GM19438 (cell line): ENCODE measurements around the gene ENDOV.

Experiments used
- ATAC-seq: cut with Tn5 transposase; IDR thresholded peaks from one replicate; pipeline ENCODE4 v1.9.1; 2021; ENCODE audit warnings: low read depth; ENCODE audit not compliant: unreplicated experiment

ENDOV gene

GRCh38 chr17:80445726-80446110 lies 30.8 kb downstream of the ENDOV start:
- ATAC-seq = no peak

- ATAC-seq = no peak
These were observed 31.9 kb downstream of the ENDOV start for GRCh38 chr17:80446645-80447405.

GRCh38 chr17:80447790-80448189 lies 32.8 kb downstream of the ENDOV start:
- ATAC-seq = no peak

DNA sequence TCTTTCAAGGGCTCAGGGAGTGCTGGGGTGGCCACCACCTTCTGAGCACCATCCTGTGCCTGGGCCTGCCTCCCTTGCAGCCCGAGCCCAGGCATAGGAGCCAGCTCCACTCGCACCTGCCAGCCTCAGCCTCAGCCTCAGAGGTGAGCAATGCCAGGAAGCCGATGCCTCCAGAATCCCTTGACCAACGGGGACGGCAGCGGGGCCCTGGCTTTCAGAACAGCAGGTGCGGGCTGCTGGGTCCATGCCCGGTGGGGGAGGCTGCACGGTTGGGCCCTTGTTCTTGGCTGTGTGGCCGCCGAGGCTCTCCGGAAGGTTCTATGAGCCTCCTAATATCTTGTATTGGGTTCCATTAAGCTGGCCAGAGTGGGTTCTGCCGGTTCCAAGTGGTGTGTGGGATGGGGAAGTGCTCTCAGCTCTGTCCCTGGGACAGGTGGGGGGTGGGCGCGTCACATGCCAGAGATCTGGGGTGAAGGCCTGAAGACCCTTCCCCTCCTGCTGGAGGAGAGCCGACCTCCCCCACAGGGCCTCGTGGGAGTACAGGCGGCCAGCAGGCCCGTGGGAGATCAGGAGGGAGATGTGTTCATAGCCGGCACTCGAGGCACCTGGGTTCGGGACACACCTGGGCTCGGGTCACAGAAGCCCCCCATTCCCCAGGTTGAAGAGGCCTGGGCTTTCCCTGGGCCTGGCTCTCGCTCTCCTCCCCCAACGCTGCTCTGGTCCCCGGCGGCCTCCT lies 34.4 kb downstream of the ENDOV start:
- no peak for ATAC-seq

DNA sequence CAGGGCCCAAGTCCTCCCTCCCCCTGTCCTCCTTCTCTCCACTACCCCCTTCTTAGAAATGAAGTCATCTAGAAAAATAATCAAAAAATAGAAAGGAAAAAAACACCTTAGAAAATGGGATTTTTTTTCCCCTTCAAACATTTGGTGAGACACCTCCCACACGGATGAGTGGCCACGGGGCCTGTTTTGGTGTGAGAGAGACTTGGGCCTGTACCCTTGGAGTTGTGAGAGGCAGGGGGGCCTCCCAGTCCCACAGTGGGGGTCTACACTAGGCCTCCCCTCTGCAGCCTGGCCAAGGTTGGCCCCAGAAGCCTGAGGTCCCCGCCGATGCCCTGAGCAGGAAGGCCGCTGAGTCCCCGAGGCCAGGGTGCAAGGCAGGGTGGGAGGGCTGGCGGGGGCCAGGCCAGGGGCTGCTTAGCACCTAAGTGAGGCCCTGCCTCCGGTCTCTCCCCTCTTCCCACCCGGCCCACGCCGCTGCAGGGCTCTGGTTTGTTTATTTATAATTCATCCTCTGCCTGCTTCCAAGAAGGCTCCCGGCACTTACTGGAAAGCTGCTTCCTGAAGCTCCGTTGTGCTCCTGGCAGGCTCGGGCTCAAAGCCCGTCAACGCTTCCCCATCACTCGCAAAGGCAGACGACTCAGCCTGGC lies 35.1 kb downstream of the ENDOV start:
- no peak for ATAC-seq

DNA sequence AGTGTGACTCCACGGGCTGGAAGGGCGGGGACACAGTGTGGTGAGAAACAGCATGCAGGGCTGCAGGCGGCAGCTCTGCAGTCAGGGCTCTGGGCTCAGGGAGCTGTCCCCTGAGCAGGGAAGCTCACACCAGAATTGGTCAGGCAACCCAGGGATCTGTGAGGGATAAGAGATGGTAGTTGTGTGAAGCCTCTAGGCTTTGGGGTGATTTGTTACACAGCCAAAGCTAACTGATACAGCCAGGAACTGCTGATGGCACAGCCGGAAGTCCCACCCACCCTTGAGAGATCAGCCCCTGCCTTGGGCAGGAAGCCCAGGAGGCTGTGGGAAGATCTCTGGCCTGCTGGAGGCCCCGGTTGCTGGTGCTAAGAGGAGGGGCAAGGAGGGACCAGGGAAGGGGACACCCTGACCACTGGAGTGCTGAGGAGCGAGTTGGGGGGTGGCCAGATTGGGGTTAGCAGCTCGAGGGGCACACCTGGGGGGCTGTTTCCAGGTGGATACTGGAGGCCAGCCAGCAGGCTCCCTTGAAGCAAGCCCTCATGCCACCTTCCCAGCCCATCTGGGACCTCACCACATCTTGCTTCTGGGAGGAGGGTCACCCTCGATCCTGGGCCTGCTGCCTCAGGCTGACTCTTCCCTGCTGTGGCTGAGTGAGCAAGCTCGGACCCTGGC lies 36.3 kb downstream of the ENDOV start:
- no peak for ATAC-seq

DNA sequence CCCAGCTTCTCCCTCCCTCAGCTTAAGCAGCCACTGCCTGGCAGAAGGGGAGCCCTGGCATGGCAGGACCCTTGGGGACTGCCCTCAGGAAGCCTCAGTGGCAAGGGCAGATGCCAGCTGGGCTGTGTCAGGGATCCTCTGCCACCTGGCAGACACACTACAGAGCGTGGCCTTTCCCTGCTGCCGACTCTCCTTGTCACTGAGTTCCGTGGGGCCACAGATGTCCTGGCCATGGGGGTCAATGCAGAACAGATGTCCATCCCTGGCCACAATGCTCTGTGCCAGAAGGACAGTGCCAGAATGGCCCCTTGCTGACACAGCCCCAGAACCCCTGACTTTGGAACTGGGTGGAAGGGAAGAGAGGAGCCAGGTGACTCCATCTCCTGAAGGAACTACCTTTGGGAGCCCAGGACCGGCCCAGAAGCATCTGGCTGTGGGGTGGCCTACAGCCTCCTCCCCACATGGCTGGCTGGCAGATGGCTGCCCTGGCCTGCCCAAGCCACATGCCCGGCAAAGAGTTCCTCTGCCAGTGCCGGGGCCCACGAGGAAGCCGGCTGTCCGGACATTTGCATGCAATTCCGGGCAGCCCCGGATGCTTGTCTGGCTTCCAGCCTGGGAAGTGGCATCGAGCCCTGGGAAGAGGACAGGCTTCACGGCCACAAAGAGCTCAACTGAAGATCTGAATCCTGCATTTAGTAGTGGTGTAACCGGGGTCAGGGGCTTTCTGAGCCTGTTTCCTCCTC lies 37.4 kb downstream of the ENDOV start:
- no peak for ATAC-seq

GRCh38 chr17:80453126-80453997 lies 38.4 kb downstream of the ENDOV start:
- ATAC-seq = no peak

DNA sequence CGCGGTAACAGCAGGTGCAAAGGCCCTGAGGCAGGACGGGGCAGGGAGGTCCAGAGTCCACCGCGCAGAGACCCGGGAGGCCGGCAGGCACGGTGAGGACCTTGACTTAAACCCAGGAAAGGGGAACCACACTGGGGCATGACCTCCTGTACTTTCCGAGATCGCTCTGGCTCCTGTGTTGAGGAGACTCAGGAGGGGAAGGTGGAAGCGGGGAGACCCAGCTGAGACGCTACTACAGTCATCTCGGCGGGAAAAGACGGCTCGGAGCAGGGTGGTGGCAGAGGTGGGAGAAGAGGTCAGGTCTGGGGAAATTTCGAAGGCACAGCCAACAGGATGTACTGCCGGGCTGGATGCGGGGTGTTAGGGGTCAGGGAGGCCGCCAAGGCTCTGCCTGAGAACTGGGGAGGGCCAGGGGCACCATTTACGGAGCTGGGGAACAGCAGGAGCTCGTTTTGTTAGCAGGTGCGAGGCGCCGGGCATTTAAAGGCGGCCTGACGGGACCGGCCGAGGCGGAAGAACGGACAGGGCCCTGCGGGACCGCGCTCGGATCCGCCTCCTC lies 39.1 kb downstream of the ENDOV start:
- no peak for ATAC-seq

DNA sequence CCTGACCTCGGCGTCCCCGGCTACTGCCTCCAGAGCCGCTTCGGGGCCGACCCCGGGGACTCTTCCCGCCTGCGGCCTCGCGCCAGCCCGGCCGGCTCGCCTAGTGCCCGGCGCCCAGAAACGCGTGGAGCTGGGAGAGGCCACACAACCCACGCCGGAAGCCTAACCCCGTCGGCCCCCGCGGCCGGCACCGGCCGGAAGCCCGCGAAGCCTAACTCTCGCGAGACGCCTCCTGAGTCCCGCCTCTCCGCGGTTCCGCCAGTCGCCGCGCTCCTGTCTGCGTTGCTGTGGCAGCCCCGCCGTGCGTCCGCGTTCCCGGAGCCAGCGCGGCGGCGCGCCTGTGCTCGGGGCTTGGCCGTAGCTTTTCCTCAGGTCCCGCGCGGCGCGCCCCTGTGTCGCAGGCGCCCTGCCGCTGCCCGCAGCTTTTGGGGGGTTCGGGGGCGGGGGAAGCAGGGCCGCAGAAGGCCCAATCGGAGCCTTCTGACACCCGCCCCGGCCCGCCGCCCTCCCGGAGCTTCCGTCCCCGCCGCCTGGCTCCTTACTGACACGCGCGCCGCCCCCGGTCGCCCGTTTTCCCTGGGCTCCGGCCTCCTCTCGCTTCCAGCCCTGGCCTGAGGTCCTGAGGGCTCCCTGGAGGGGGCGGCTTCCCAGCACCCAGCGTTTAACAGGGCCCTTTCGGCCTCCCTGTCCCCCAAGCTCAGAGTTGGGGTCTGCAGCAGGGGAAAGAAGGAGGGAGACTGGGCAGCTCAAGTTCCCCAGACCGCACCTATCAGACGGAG lies 39.8 kb downstream of the ENDOV start:
- ATAC-seq = peak; percentile 91

- ATAC-seq = peak; percentile 18
These were observed 40.4 kb downstream of the ENDOV start for GRCh38 chr17:80455336-80455710.

DNA sequence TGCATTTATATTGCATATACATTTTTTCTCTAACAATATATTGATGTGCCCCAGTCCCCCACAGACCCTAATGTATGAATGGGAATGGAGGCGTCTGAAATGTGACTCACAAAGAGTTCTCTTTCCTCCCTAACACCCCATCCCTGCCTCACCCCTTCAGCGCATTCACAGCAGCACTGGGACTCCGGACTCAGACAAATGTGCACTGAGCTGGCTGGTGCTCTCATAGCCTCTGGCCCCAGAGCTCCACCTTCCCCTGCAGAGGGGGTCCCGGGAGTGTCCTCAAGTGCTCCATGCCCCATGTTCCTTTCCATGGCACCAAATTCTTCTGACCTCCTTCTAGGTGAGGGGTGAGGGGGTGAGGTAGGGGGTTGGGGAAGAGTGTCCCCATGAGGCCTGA lies 40.8 kb downstream of the ENDOV start:
- ATAC-seq = no peak

- no peak for ATAC-seq
These were observed 41.7 kb downstream of the ENDOV start for GRCh38 chr17:80456465-80457235.

- ATAC-seq = no peak
These were observed 42.4 kb downstream of the ENDOV start for GRCh38 chr17:80457236-80457856.

GRCh38 chr17:80458016-80458415 lies 43.0 kb downstream of the ENDOV start:
- no peak for ATAC-seq

DNA sequence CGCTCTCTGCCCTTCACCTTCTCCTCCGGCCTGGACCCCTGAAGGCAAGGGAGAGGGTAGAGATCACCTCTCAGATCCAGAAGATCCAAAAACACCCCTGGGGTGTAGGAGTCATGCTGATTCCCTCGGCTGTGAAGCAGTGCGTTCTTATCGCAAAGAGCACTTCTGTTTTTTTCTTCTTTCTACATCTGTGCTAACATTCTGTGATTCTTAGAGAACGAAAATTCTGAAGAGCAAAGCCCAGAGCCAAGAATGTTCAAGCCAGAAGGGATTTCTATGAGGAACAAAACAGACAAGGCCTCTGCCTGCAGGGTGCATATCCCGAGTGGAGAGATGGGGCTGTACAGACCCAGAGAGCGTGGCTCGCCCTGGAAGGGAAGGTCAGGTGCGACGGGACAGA lies 44.3 kb downstream of the ENDOV start:
- no peak for ATAC-seq

DNA sequence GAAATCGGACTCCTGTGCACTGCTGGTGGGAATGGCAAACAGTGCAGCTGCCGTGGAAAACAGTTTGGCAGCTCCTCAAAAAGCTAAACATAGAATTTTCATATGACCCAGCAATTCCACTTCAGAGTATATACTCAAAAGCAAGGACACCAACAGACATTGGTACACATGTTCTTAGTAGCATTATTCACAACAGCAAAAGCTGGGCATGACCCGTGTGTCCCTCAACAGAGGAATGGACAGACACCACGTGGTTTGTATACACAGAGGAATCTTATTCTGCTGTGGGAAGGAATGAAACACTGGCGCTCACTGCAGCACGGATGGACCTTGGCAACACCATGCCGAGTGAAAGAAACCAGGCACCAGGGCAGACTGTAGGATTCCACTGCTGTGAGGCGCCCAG lies 45.5 kb downstream of the ENDOV start:
- no peak for ATAC-seq
